Mesothelial cell of epicardium (in vitro differentiated cells): ENCODE measurements around the gene APCDD1. TPM values are rescaled to one million over a fixed set of nuclear protein-coding genes. Genes with fewer than 3 reads are reported as not detected.
A peak's percentile ranks its signal among the peaks of the same experiment; 100 is the strongest.

ENCODE experiments used
- DNase-seq, 2 experiments: peaks; one replicate each; pipeline ENCODE4 v3.0.0; 2021; ENCODE audit warnings: low spot score in 2 of 2; ENCODE audit not compliant: unreplicated experiment in 2 of 2
- H3K27ac Mint-ChIP-seq: 2 replicates; pipeline ENCODE4 v1.8.0; 2021; ENCODE audit warnings: mixed read lengths
- H3K27me3 Mint-ChIP-seq: 2 replicates; pipeline ENCODE4 v1.8.0; 2021; ENCODE audit warnings: low read depth, mixed read lengths
- H3K36me3 Mint-ChIP-seq: 2 replicates; pipeline ENCODE4 v1.8.0; 2021; ENCODE audit warnings: mixed read lengths
- H3K4me1 Mint-ChIP-seq: 2 replicates; pipeline ENCODE4 v1.8.0; 2021; ENCODE audit warnings: mixed read lengths
- H3K4me3 Mint-ChIP-seq: 2 replicates; pipeline ENCODE4 v1.8.0; 2021; ENCODE audit warnings: mild to moderate bottlenecking, moderate library complexity, mixed read lengths
- H3K9me3 Mint-ChIP-seq: 2 replicates; pipeline ENCODE4 v1.8.0; 2021; ENCODE audit warnings: mixed read lengths
- CTCF ChIP-seq: fragments of 200-600 bp; sonication (generic); IDR thresholded peaks from one replicate; pipeline ENCODE4 v1.5.0; 2021; ENCODE audit warnings: antibody characterized with exemption; ENCODE audit not compliant: unreplicated experiment
- total RNA-seq: library from RNA; stranded (reverse); gene quantifications from 3 replicates; pipeline ENCODE4 v1.2.1, GENCODE V29; 2021

APCDD1 gene
- total RNA-seq, 1 donor from 2014 or later = 104 TPM

GRCh38 chr18:10454681-10455557 is 484 bp downstream of the APCDD1 start:
- DNase-seq = peak; percentile 37 to 68
- H3K27ac Mint-ChIP-seq = peak overlapping the region; percentile 95
- no peaks in the 10 kb centered on the region for H3K36me3 Mint-ChIP-seq
- no peak for TF ChIP-seq CTCF
- peaks cover 62% of the 10 kb centered on the region for H3K4me1 Mint-ChIP-seq
- H3K4me3 Mint-ChIP-seq = peak overlapping the region; percentile 85
- H3K9me3 Mint-ChIP-seq = no peaks in the 10 kb centered on the region
- no peaks in the 10 kb centered on the region for H3K27me3 Mint-ChIP-seq

GRCh38 chr18:10455726-10456453 is 1.5 kb downstream of the APCDD1 start:
- TF ChIP-seq CTCF = no peak
- H3K4me1 Mint-ChIP-seq = peaks cover 67% of the 10 kb centered on the region
- peak overlapping the region; percentile 95 for H3K27ac Mint-ChIP-seq
- peak overlapping the region; percentile 85 for H3K4me3 Mint-ChIP-seq
- H3K27me3 Mint-ChIP-seq = no peaks in the 10 kb centered on the region
- no peaks in the 10 kb centered on the region for H3K9me3 Mint-ChIP-seq
- no peak for DNase-seq
- H3K36me3 Mint-ChIP-seq = no peaks in the 10 kb centered on the region

- Mint-ChIP-seq H3K27me3 (no peaks in the 10 kb centered on the region), H3K4me3 (peak overlapping the region; percentile 85), H3K9me3 (no peaks in the 10 kb centered on the region), H3K27ac (peak overlapping the region; percentile 86), H3K36me3 (no peaks in the 10 kb centered on the region), H3K4me1 (peaks cover 69% of the 10 kb centered on the region)
- TF ChIP-seq CTCF = no peak
- no peak for DNase-seq
Measured at GRCh38 chr18:10456718-10457117, 2.3 kb downstream of the APCDD1 start.

- no peak for DNase-seq
- H3K27me3 Mint-ChIP-seq = no peaks in the 10 kb centered on the region
- peak overlapping the region; percentile 85 for H3K4me3 Mint-ChIP-seq
- H3K36me3 Mint-ChIP-seq = no peaks in the 10 kb centered on the region
- H3K27ac Mint-ChIP-seq = peak overlapping the region; percentile 86
- no peak for TF ChIP-seq CTCF
- H3K9me3 Mint-ChIP-seq = no peaks in the 10 kb centered on the region
- H3K4me1 Mint-ChIP-seq = peaks cover 71% of the 10 kb centered on the region
Measured at GRCh38 chr18:10457128-10457527, 2.7 kb downstream of the APCDD1 start.

GRCh38 chr18:10457767-10458166 is 3.3 kb downstream of the APCDD1 start:
- no peak for TF ChIP-seq CTCF
- no peaks in the 10 kb centered on the region for H3K27me3 Mint-ChIP-seq
- peaks cover 3% of the 10 kb centered on the region for H3K36me3 Mint-ChIP-seq
- peak overlapping the region; percentile 86 for H3K27ac Mint-ChIP-seq
- DNase-seq = no peak
- H3K9me3 Mint-ChIP-seq = no peaks in the 10 kb centered on the region
- H3K4me1 Mint-ChIP-seq = peaks cover 71% of the 10 kb centered on the region
- H3K4me3 Mint-ChIP-seq = peak overlapping the region; percentile 85
